GM19025 (cell line): ENCODE results near the gene DYNLL1.
A peak's percentile ranks its signal among the peaks of the same experiment; 100 is the strongest.
"Not testable (repeated sequence)": the region's sequence is repeated elsewhere in the genome, so short reads cannot be mapped to it uniquely, and the experiment has no call there.

Source experiments
- ATAC-seq: cut with Tn5 transposase; IDR thresholded peaks from one replicate; pipeline ENCODE4 v1.9.1; 2021; ENCODE audit warnings: mild to moderate bottlenecking, low read depth, moderate library complexity; ENCODE audit not compliant: unreplicated experiment

DYNLL1 gene

GRCh38 chr12:120495731-120496412 lies at the start of gene DYNLL1:
DYNLL1 (plus strand) TSS chr12:120496113; CDS start chr12:120496422, 309 bp downstream.
- ATAC-seq, result peak; percentile 94

- ATAC-seq, result not testable (repeated sequence)
Observed at GRCh38 chr12:120446844-120447178, 49.1 kb upstream of the DYNLL1 start.

- ATAC-seq, result no peak
Observed at GRCh38 chr12:120447992-120448391, 47.9 kb upstream of the DYNLL1 start.

- not testable (repeated sequence) for ATAC-seq
Observed at GRCh38 chr12:120452524-120452923, 43.4 kb upstream of the DYNLL1 start.

- ATAC-seq, result no peak
Observed at GRCh38 chr12:120453060-120453750, 42.7 kb upstream of the DYNLL1 start.

- ATAC-seq, result no peak
Observed at GRCh38 chr12:120453977-120454376, 41.9 kb upstream of the DYNLL1 start.

DNA sequence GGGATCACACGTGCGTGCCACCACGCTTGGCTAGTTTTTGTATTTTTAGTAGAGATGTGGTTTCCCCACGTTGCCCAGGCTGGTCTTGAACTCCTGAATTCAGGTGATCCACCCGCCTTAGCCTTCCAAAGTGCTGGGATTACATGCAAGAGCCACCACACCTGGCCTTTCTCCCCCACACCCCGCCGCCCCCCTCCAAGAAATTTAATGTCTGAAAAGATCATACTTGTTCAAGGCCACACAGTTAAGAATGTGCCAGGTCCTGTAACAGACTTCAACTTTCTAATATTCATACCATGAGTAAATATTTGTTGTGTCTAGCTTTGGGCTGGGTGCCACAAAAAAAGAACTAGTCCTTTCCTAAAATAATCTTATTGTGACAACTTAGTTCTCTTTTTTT lies 40.6 kb upstream of the DYNLL1 start:
- ATAC-seq, result no peak

- ATAC-seq, result no peak
Observed at GRCh38 chr12:120457133-120457532, 38.8 kb upstream of the DYNLL1 start.

DNA sequence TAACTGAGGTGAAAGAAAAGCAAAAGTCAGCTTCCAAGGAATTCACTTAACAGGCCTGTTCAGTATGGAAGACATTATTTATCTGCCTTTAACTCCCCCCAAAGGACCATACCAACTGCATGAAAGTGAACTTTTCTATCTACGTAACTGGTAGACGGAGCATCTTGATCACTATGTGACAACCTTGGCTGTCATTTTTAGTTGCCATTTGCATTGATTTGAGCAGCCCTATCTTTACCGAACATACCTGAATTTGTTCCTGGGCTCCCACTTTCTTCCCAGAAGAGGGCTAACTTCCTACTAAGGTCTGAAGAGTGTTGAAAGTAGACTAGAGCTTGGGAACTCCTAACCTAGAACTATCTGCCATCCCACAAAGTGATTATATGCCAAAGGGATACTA lies 35.8 kb upstream of the DYNLL1 start:
- ATAC-seq, result no peak

GRCh38 chr12:120462099-120462640 lies 33.7 kb upstream of the DYNLL1 start:
- no peak for ATAC-seq

DNA sequence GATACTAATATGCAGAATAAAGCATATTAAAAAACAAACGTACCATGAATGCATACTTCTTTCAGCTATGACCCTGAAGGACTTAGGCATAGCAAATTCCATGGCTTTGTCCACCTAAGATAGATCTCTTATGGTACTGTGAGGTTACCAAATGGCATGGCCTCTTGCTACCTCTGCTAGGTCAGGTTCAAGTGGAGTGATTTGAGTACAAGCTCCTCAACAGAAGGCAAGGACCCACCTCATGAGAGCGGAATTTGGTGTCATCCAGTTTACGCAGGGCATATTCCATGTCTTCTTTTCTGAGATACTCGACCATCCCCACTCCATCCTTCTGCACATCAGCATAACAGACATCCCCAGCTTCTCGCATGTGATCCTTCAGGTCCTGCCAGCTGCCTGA lies 32.2 kb upstream of the DYNLL1 start:
- ATAC-seq, result no peak

GRCh38 chr12:120465756-120466155 lies 30.2 kb upstream of the DYNLL1 start:
- no peak for ATAC-seq

GRCh38 chr12:120466560-120467315 lies 29.2 kb upstream of the DYNLL1 start:
- no peak for ATAC-seq

- no peak for ATAC-seq
Observed at GRCh38 chr12:120467439-120467838, 28.5 kb upstream of the DYNLL1 start.

- ATAC-seq, result no peak
Observed at GRCh38 chr12:120468325-120468820, 27.5 kb upstream of the DYNLL1 start.

DNA sequence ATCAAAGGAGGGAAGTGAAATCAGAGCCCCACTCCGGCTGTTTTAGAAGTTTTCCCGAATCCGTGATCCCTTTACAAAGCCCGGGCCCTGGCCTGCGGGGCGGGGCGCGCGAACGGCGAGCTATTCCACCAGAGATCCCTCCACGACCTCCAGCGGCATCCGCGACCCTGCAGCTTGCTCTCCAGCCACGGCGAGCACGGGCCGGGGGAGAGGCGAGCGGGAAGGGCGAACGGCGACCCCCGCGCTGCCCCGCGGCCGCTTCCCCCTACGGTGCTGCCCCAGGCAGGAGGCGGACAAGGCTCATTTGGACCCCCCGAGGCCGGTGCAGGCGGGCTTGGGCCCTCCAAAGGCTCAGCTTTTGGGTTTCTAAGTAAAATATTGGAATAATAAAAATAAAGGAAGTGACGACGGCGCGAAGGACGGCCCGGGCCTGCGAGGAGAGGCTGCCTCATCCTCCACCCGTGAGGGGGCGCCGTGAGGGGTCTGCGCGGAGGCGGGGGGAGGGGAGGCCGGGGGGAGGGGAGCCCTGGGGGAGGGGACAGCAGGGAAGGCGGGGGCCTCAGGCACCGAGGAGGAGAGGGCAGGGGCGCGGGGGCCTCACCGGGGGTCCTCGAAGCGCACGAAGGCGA lies 27.0 kb upstream of the DYNLL1 start:
- peak; percentile 18 for ATAC-seq

DNA sequence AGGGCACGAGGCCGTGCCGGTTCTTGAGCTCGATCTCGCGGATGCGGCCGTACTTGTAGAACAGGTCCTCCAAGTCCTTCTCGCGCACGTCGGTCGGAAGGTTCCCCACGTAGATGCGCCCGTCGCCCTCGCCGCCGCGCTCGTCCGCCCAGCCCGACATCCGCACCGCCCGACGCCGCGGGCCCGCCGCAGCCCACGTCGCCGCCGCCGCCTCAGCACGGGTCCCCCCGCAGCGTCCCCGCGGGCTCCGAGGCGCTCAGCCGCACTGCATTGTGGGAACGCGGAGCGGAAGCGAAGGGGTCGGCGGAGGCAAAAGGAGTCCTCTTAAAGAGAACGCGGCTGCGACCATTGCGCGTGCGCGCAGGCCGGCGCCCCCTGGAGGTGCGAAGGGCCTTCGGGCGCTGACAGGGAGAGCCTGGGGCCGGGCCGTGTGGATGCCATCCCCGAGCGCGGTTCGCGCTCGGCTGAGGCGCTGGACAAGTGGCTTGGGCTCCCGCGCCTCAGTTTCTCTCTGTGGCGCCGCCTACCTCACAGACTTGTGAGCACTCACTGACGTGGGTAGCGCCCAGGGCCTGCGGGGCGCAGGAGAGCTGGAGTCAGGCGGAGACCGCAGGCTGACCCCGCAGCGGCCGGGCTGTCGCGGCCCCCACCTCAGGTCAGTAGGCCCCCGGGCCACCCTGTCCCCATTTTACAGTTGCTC lies 26.3 kb upstream of the DYNLL1 start, which contains the start of gene SRSF9:
Gene SRSF9 (minus strand): TSS at position 299 of the 700 bp plus-strand sequence. CDS start 139 bp downstream, at position 160.
- peak; percentile 87 for ATAC-seq

- ATAC-seq, result no peak
Observed at GRCh38 chr12:120470150-120470784, 25.6 kb upstream of the DYNLL1 start.

GRCh38 chr12:120472521-120472920 lies 23.4 kb upstream of the DYNLL1 start:
- ATAC-seq, result no peak
